Gastrocnemius medialis (tissue), 4 donors: ENCODE data around the gene CCDC92. TPM values are rescaled to one million over a fixed set of nuclear protein-coding genes. Genes with fewer than 3 reads are reported as not detected.

ENCODE experiments used
- ATAC-seq, 2 donors: fragments of 150-250 bp; one replicate each; pipeline ENCODE4 v1.9.1; 2016
- DNase-seq, 2 donors: peaks; one replicate each; pipeline ENCODE4 v3.0.0-alpha.2; 2019
- H3K27ac ChIP-seq, 4 donors: fragments of 200-600 bp; sonication (generic); 1 replicate in 1 of 4; 2 replicates in 3 of 4; pipeline ENCODE4 v1.5.1; 2016 to 2018; ENCODE audit warnings: mild to moderate bottlenecking in 2 of 4, moderate library complexity in 1 of 4
- H3K27me3 ChIP-seq, 3 donors: fragments of 200-600 bp; sonication (generic) in 2 of 3; 1 replicate in 1 of 3; 2 replicates in 2 of 3; pipeline versions ENCODE4 v1.5.1 to v1.6.0; 2016 to 2019; ENCODE audit warnings: mild to moderate bottlenecking in 1 of 3, moderate library complexity in 1 of 3
- H3K36me3 ChIP-seq, 2 donors: fragments of 200-600 bp; sonication (generic) in 1 of 2; one replicate each; pipeline ENCODE4 v1.5.1; 2017 to 2018
- H3K4me1 ChIP-seq, 2 donors: fragments of 200-600 bp; sonication (generic) in 1 of 2; one replicate each; pipeline ENCODE4 v1.5.1; 2016 to 2017; ENCODE audit warnings: mild to moderate bottlenecking in 2 of 2
- H3K4me3 ChIP-seq, 4 donors: fragments of 200-600 bp; sonication (generic) in 3 of 4; 1 replicate in 1 of 4; 2 replicates in 3 of 4; pipeline ENCODE4 v1.5.1; 2016 to 2019; ENCODE audit warnings: mild to moderate bottlenecking in 2 of 4
- H3K9me3 ChIP-seq, 3 donors: fragments of 200-600 bp; sonication (generic) in 2 of 3; 1 replicate in 1 of 3; 2 replicates in 2 of 3; pipeline ENCODE4 v1.5.1; 2016 to 2019
- CTCF ChIP-seq, 5 experiments: fragments of 450-650 bp in 3 of 5; fragments of 200-600 bp in 2 of 5; sonication (generic) in 2 of 5; IDR thresholded peaks in 4 of 5; conservative IDR thresholded peaks in 1 of 5; 1 replicate in 4 of 5; 2 replicates in 1 of 5; pipeline ENCODE4 v1.5.1; 2016 to 2019; ENCODE audit warnings: antibody characterized with exemption in 5 of 5, mild to moderate bottlenecking in 3 of 5, moderate library complexity in 3 of 5
- POLR2A ChIP-seq, 2 donors: fragments of 450-650 bp; IDR thresholded peaks; one replicate each; pipeline ENCODE4 v1.6.1; 2017; ENCODE audit warnings: antibody characterized with exemption in 2 of 2, mild to moderate bottlenecking in 2 of 2, moderate library complexity in 2 of 2
- in situ Hi-C, 4 donors: fragments of 200-750 bp; cut with MboI; loops; one replicate each; pipeline versions ENCODE4 v1.15.0 to v1.8.0; 2017; ENCODE audit warnings: low sequenced_read_pairs in 4 of 4
- intact Hi-C: fragments of 100-400 bp; cut with DNase I; formaldehyde crosslinking; loops from one replicate; pipeline ENCODE4 v1.15.1; 2023; ENCODE audit warnings: low total_unique reads
- total RNA-seq, 4 donors: library from RNA; depleted of rRNA; stranded (reverse); fragments of >200 nt; gene quantifications; one replicate each; pipeline versions ENCODE4 v1.1.0 to v1.2.3, GENCODE V29; 2016

Gene CCDC92
- total RNA-seq, 4 donors from 2014 or later, result 21.1 to 29.1 (median 23.7) TPM

- no peak for ATAC-seq
These were observed 65.8 kb downstream of the CCDC92 start for GRCh38 chr12:123906711-123907420.

GRCh38 chr12:123905319-123905925 lies 67.2 kb downstream of the CCDC92 start:
- TF ChIP-seq CTCF (IDR thresholded peaks at IDR 0.05 in 4 of 5, conservative IDR thresholded peaks at IDR 0.05 in 1 of 5) (peak; percentile 32 to 77 (median 55)), POLR2A (IDR thresholded peaks at IDR 0.05) (no peak)
- Histone ChIP-seq H3K36me3 (no peaks in the 10 kb centered on the region), H3K27ac (no peak overlapping the region), H3K4me1 (no peaks in the 10 kb centered on the region), H3K9me3 (no peaks in the 10 kb centered on the region), H3K27me3 (no peaks in the 10 kb centered on the region), H3K4me3 (no peak overlapping the region)
- in situ Hi-C loops (loop anchor here in 2 of 4 donors (5.0 to 10.0 kb wide), 3 partner anchors 79 to 129 kb away; no protein-coding TSS in a partner anchor), intact Hi-C loops (loop anchor here (5.0 kb wide), 1 partner anchor 77 kb away; no protein-coding TSS in a partner anchor)
- DNase-seq (peak in 1 of 2 donors; percentile 20), ATAC-seq (peak in 1 of 2 donors; percentile 19)

More at GRCh38 chr12:123906711-123907420, 65.8 kb downstream of the CCDC92 start:
- Histone ChIP-seq H3K27me3 (no peaks in the 10 kb centered on the region), H3K4me3 (no peak overlapping the region), H3K36me3 (no peaks in the 10 kb centered on the region), H3K27ac (no peak overlapping the region), H3K9me3 (no peaks in the 10 kb centered on the region), H3K4me1 (no peaks in the 10 kb centered on the region)
- in situ Hi-C loops, result loop anchor here in 2 of 4 donors (5.0 to 10.0 kb wide), 3 partner anchors 78 to 128 kb away; no protein-coding TSS in a partner anchor
- intact Hi-C loops, result loop anchor here (5.0 kb wide), 1 partner anchor 75 kb away; no protein-coding TSS in a partner anchor
- no peak for DNase-seq
- TF ChIP-seq CTCF (IDR thresholded peaks at IDR 0.05 in 4 of 5, conservative IDR thresholded peaks at IDR 0.05 in 1 of 5) (no peak), POLR2A (IDR thresholded peaks at IDR 0.05) (no peak)

GRCh38 chr12:123903301-123904065 lies 69.1 kb downstream of the CCDC92 start:
- Histone ChIP-seq H3K27ac (no peak overlapping the region), H3K4me1 (no peaks in the 10 kb centered on the region), H3K4me3 (no peak overlapping the region), H3K36me3 (no peaks in the 10 kb centered on the region), H3K27me3 (peaks cover 0 to 10% (median 0%) of the 10 kb centered on the region in 3 donors), H3K9me3 (no peaks in the 10 kb centered on the region)
- DNase-seq (no peak), ATAC-seq (no peak)
- intact Hi-C loops (no loop called here), in situ Hi-C loops (loop anchor here in 1 of 4 donors (10.0 kb wide), 2 partner anchors 81 to 131 kb away; no protein-coding TSS in a partner anchor)
- no peak for TF ChIP-seq POLR2A (IDR thresholded peaks at IDR 0.05)
- TF ChIP-seq CTCF (IDR thresholded peaks at IDR 0.05 in 4 of 5, conservative IDR thresholded peaks at IDR 0.05 in 1 of 5), result no peak

GRCh38 chr12:123902821-123903220 lies 69.8 kb downstream of the CCDC92 start:
- peaks cover 0 to 17% (median 4%) of the 10 kb centered on the region in 3 donors for H3K27me3 ChIP-seq
- H3K4me3 ChIP-seq, result no peak overlapping the region
- in situ Hi-C loops (loop anchor here in 1 of 4 donors (10.0 kb wide), 2 partner anchors 82 to 132 kb away; no protein-coding TSS in a partner anchor), intact Hi-C loops (no loop called here)
- no peak overlapping the region for H3K27ac ChIP-seq
- no peaks in the 10 kb centered on the region for H3K9me3 ChIP-seq
- TF ChIP-seq POLR2A (IDR thresholded peaks at IDR 0.05) (no peak), CTCF (IDR thresholded peaks at IDR 0.05 in 4 of 5, conservative IDR thresholded peaks at IDR 0.05 in 1 of 5) (no peak)
- H3K36me3 ChIP-seq, result no peaks in the 10 kb centered on the region
- DNase-seq (no peak), ATAC-seq (no peak)
- no peaks in the 10 kb centered on the region for H3K4me1 ChIP-seq
